GM23338 (cell line): ENCODE measurements around the gene HMGB4. TPM values are rescaled to one million over a fixed set of nuclear protein-coding genes. Genes with fewer than 3 reads are reported as not detected.

ENCODE experiments used
- ATAC-seq: fragments of 200-7000 bp; cut with Tn5 transposase; 3 replicates; pipeline ENCODE4 v1.9.1; 2020
- DNase-seq: peaks from one replicate; pipeline ENCODE4 v3.0.0-alpha.2; 2015; ENCODE audit warnings: low spot score
- H2AFZ ChIP-seq: fragments of 200-600 bp; sonication (generic); 2 replicates; pipeline ENCODE4 v1.8.0; 2016; ENCODE audit warnings: antibody characterized with exemption, mild to moderate bottlenecking, moderate library complexity
- H3F3A ChIP-seq: fragments of 200-600 bp; sonication (generic); replicated peaks from 2 replicates; pipeline ENCODE4 v1.8.0; 2017; ENCODE audit warnings: antibody characterized with exemption, mixed run types, low read depth
- H3K27ac ChIP-seq: fragments of 200-600 bp; sonication (generic); 2 replicates; pipeline ENCODE4 v1.6.1; 2016; ENCODE audit warnings: low read depth
- H3K27me3 ChIP-seq: fragments of 200-600 bp; sonication (generic); 2 replicates; pipeline ENCODE4 v1.8.0; 2016; ENCODE audit warnings: mild to moderate bottlenecking, mixed run types, moderate library complexity; ENCODE audit not compliant: insufficient read depth
- H3K36me3 ChIP-seq: fragments of 200-600 bp; sonication (generic); 2 replicates; pipeline ENCODE4 v1.8.0; 2016; ENCODE audit warnings: mild to moderate bottlenecking; ENCODE audit not compliant: insufficient read depth
- H3K4me1 ChIP-seq: fragments of 200-600 bp; sonication (generic); 2 replicates; pipeline ENCODE4 v1.8.0; 2016; ENCODE audit warnings: mild to moderate bottlenecking, moderate library complexity; ENCODE audit not compliant: insufficient read depth
- H3K4me2 ChIP-seq: fragments of 200-600 bp; sonication (generic); 2 replicates; pipeline ENCODE4 v1.7.1; 2017; ENCODE audit warnings: mixed run types
- H3K4me3 ChIP-seq: fragments of 200-600 bp; sonication (generic); 2 replicates; pipeline ENCODE4 v1.6.1; 2016; ENCODE audit warnings: mixed run types
- H3K79me2 ChIP-seq: fragments of 200-600 bp; sonication (generic); replicated peaks from 2 replicates; pipeline ENCODE4 v1.8.0; 2017; ENCODE audit warnings: mild to moderate bottlenecking; ENCODE audit not compliant: insufficient read depth
- H3K9me2 ChIP-seq: fragments of 200-600 bp; sonication (generic); 2 replicates; pipeline ENCODE4 v1.8.0; 2017; ENCODE audit not compliant: insufficient read depth
- H4K20me1 ChIP-seq: fragments of 200-600 bp; sonication (generic); replicated peaks from 2 replicates; pipeline ENCODE4 v1.8.0; 2017; ENCODE audit warnings: mild to moderate bottlenecking; ENCODE audit not compliant: insufficient read depth
- H3K27ac Mint-ChIP-seq: 2 replicates; pipeline ENCODE4 v1.8.0; 2020; ENCODE audit warnings: inconsistent platforms, mild to moderate bottlenecking, moderate library complexity, mixed read lengths
- H3K27me3 Mint-ChIP-seq: 3 replicates; pipeline ENCODE4 v1.8.0; 2022; ENCODE audit warnings: low read depth, mild to moderate bottlenecking, moderate library complexity, mixed read lengths, inconsistent platforms; ENCODE audit not compliant: insufficient read depth, poor library complexity
- H3K36me3 Mint-ChIP-seq: 3 replicates; pipeline ENCODE4 v1.8.0; 2021; ENCODE audit warnings: low read depth, mild to moderate bottlenecking, inconsistent platforms, moderate library complexity, mixed read lengths
- H3K4me1 Mint-ChIP-seq: 3 replicates; pipeline ENCODE4 v1.8.0; 2020; ENCODE audit warnings: mild to moderate bottlenecking, inconsistent platforms, mixed read lengths
- H3K4me3 Mint-ChIP-seq: 3 replicates; pipeline ENCODE4 v1.8.0; 2021; ENCODE audit warnings: moderate library complexity, mild to moderate bottlenecking, inconsistent platforms, mixed read lengths
- H3K9me3 Mint-ChIP-seq: 3 replicates; pipeline ENCODE4 v1.8.0; 2020; ENCODE audit warnings: moderate library complexity, mild to moderate bottlenecking, inconsistent platforms, mixed read lengths
- CTCF ChIP-seq, 2 experiments: fragments of 200-600 bp in 1 of 2; sonication (generic) in 1 of 2; conservative IDR thresholded peaks; 2 replicates each; pipeline versions ENCODE4 v1.5.1 to v1.6.1; 2016 to 2017; ENCODE audit warnings: antibody characterized with exemption in 2 of 2, low read depth in 2 of 2, mild to moderate bottlenecking in 2 of 2, moderate library complexity in 1 of 2
- ETS1 ChIP-seq: IDR thresholded peaks from 2 replicates; pipeline ENCODE4 v1.6.1; 2016; ENCODE audit warnings: antibody characterized with exemption
- EZH2 ChIP-seq: fragments of 200-600 bp; sonication (generic); IDR thresholded peaks from one replicate; pipeline ENCODE4 v1.8.0; 2017; ENCODE audit warnings: antibody characterized with exemption, mild to moderate bottlenecking, low read depth; ENCODE audit not compliant: unreplicated experiment
- polyA plus RNA-seq: library from polyadenylated mRNA; unstranded; fragments of >200 nt; fragmentation: Nextera tagmentation; extraction: Ambion mirVana; gene quantifications from 2 replicates; pipeline ENCODE4 v1.2.1, GENCODE V29; 2016
- total RNA-seq: library from RNA; depleted of rRNA; stranded (reverse); fragments of >200 nt; shearing (Covaris generic); gene quantifications from 2 replicates; pipeline ENCODE4 v1.2.3, GENCODE V29; 2014

Gene HMGB4
- total and polyA plus RNA-seq, 2 experiments from 2014 or later: not detected

- ATAC-seq: no peak
- no peaks in the 10 kb centered on the region for H3K36me3 ChIP-seq
- H3K4me3 ChIP-seq: no peak overlapping the region
- no peaks in the 10 kb centered on the region; the same call in 1 of the 2 replicates for H4K20me1 ChIP-seq
- no peak for DNase-seq
- no peaks in the 10 kb centered on the region for H3K4me1 ChIP-seq
- no peak overlapping the region for H3K4me3 Mint-ChIP-seq
- H3K36me3 Mint-ChIP-seq: peaks cover 18% of the 10 kb centered on the region
- H3K27me3 Mint-ChIP-seq: peaks cover 1% of the 10 kb centered on the region
- no peaks in the 10 kb centered on the region for H3K27me3 ChIP-seq
- no peak overlapping the region for H3K4me2 ChIP-seq
- H3K9me2 ChIP-seq: peaks cover 9% of the 10 kb centered on the region
- no peaks in the 10 kb centered on the region for H3K79me2 ChIP-seq
- H3K4me1 Mint-ChIP-seq: peaks cover 2% of the 10 kb centered on the region; the same call in 1 of the 3 replicates
- peaks cover 3% of the 10 kb centered on the region; the same call in 2 of the 3 replicates for H3K9me3 Mint-ChIP-seq
- no peaks in the 10 kb centered on the region for H3F3A ChIP-seq
- no peak overlapping the region for H3K27ac Mint-ChIP-seq
- TF ChIP-seq CTCF (conservative IDR thresholded peaks at IDR 0.05; ENCODE audit: low read depth in 2 of 2) (peak in 1 of 2 experiments; percentile 36; a peak in 3 of 4 replicates), EZH2 (no peak)
- no peak overlapping the region for H2AFZ ChIP-seq
- no peak overlapping the region for H3K27ac ChIP-seq
Observed at GRCh38 chr1:33875862-33876261, 12.0 kb downstream of the HMGB4 start.

GRCh38 chr1:33876970-33877650 is 13.2 kb downstream of the HMGB4 start:
- no peak for TF ChIP-seq CTCF (conservative IDR thresholded peaks at IDR 0.05; ENCODE audit: low read depth in 2 of 2)
- TF ChIP-seq ETS1: no peak
- Histone ChIP-seq H3F3A (no peaks in the 10 kb centered on the region), H3K9me2 (peaks cover 9% of the 10 kb centered on the region), H2AFZ (no peak overlapping the region), H3K4me2 (no peak overlapping the region), H3K4me1 (no peaks in the 10 kb centered on the region), H3K27me3 (no peaks in the 10 kb centered on the region), H3K36me3 (no peaks in the 10 kb centered on the region), H3K4me3 (no peak overlapping the region), H3K27ac (no peak overlapping the region), H3K79me2 (no peaks in the 10 kb centered on the region), H4K20me1 (no peaks in the 10 kb centered on the region; the same call in 1 of the 2 replicates)
- peaks cover 1% of the 10 kb centered on the region for H3K27me3 Mint-ChIP-seq
- H3K9me3 Mint-ChIP-seq: peaks cover 3% of the 10 kb centered on the region; the same call in 2 of the 3 replicates
- no peak for ATAC-seq
- no peak overlapping the region for H3K4me3 Mint-ChIP-seq
- DNase-seq: no peak
- H3K4me1 Mint-ChIP-seq: peaks cover 4% of the 10 kb centered on the region; the same call in 2 of the 3 replicates
- H3K27ac Mint-ChIP-seq: no peak overlapping the region; the same call in 1 of the 2 replicates
- H3K36me3 Mint-ChIP-seq: peaks cover 18% of the 10 kb centered on the region
